ENCODE data around the gene SCD5.

SCD5 gene

DNA sequence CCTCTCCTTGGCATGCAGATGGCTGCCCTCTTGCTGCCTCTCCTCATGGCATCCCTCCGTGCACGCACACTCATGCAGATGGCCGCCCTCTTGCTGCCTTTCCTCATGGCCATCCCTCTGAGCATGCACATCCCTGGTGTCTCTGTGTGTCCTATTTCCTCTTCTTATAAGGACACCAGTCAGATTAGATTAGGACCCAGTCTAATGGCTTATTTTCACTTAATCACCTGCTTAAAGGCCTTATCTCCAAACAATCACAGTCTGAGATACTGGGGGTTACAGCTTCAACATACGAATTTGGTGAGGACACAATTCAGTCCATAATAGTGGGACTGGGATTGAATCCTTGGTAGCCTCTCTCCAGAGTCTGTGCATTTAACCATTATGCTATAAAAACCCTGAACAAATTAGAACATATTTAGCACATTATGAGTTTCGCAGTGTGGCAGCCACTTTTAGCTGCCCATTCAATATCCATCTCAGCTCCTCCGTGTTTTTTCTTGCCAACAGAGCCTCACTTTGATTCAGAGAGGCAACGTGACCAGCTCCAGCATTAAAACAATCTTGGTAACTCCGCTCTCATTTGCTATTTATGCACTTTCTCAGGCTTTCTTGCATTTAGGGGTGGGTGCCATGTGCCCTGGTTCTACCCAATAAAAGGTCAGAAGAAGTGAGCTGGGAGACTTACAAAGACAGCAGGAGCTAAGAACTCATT is 210.6 kb downstream of the SCD5 start:
- in situ Hi-C loops (cut with HindIII; ENCODE audit: low pct_unique_long_range_greater_than_20kb, low sequenced_read_pairs) = no loop called here
- DNase-seq (ENCODE audit: low read depth in 1 of 2, low spot score in 1 of 2) = no peak
- no peak for TF ChIP-seq JUND (IDR thresholded peaks at IDR 0.05; ENCODE audit: low read depth)

DNA sequence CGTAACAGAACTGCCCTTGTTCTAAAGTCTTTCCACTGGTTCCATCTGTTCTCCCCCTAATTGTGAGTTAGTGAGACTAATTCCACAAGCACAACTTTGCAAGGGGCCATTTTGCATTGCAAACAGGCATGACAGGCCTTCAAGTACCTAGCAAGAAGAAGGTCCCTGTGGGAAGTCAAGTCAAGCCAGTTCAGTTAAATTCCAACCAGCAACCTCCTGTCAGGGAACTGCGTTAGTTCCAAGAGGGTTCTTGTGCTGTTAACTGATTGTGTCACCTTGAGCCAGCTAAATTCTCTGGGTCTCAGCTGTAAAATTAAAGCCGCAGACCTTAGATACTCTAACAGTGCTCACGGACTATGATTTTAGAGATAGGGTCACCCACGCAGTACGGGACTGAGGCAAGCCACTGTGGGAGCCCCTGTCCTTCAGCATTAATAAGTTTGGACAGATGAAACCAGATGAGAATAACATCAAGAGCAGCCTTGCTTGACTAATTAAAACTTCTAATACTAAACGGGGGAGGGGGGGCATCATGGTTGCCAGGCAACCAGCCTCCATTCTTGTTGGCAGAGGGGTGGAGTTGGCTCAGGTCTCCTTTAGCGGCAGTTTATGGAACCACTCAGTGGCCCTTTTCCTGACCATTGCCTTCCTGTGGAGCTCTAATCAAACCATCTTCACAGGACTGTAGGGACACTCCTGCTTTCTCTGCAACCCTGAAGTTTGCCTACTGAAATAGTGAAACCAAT is 212.7 kb downstream of the SCD5 start:
- DNase-seq (ENCODE audit: low read depth in 1 of 2, low spot score in 1 of 2) = no peak
- in situ Hi-C loops (cut with HindIII; ENCODE audit: low pct_unique_long_range_greater_than_20kb, low sequenced_read_pairs) = no loop called here
- no peak for TF ChIP-seq JUND (IDR thresholded peaks at IDR 0.05; ENCODE audit: low read depth)

DNA sequence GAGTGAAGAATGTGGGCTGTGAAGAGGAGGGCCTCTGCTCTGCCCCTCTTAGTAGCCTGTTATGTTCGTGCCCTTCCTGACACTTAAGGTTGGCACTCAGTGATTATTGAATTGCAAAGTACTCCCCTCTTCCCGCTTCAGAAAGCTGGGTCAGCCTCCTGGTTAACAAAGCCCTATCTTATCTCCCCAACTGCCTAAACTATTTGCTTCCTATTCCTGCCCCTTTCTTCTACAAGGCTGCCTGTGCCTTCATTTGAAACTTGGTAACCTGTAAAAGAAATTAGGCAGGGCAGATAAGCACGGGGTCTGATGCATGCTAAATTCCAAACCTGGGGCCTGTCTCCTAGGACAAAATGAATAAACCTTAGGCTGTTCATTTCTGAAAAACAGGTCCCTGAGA is 213.7 kb downstream of the SCD5 start:
- no peak for TF ChIP-seq JUND (IDR thresholded peaks at IDR 0.05; ENCODE audit: low read depth)
- no peak for DNase-seq (ENCODE audit: low read depth in 1 of 2, low spot score in 1 of 2)
- in situ Hi-C loops (cut with HindIII; ENCODE audit: low pct_unique_long_range_greater_than_20kb, low sequenced_read_pairs) = no loop called here

DNA sequence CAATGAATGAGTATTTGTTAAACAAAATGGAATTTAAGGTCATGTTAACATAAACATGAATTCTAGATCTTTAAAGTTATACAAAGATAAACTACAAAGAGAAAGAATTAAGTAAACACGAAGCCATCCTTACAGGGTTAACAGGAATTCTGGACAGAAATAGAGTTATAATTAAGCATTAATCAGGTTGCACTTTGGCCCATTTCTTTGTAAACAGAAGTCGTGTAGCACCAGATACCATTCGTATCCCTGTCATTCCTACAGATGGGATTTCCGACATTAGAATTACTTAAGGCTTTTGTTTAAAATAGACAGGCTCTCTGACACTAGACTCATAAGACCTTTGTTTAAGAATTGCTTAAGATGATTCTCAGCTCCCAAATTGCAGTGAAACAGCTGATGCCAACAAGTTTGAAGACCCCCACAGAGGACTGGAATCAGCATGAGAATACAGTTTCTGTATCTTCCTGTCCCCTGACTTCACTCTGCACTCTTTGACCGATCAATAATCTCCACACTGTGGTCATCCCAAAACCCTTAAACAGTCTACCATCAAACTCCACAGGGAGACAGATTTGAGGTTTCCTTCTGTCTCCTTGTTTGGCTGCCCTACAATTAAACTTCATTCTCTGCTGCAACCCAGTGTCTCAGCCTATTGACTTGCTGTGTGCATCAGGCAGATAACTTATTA is 214.6 kb downstream of the SCD5 start:
- in situ Hi-C loops (cut with HindIII; ENCODE audit: low pct_unique_long_range_greater_than_20kb, low sequenced_read_pairs) = no loop called here
- DNase-seq (ENCODE audit: low read depth in 1 of 2, low spot score in 1 of 2) = no peak
- TF ChIP-seq JUND (IDR thresholded peaks at IDR 0.05; ENCODE audit: low read depth) = no peak

DNA sequence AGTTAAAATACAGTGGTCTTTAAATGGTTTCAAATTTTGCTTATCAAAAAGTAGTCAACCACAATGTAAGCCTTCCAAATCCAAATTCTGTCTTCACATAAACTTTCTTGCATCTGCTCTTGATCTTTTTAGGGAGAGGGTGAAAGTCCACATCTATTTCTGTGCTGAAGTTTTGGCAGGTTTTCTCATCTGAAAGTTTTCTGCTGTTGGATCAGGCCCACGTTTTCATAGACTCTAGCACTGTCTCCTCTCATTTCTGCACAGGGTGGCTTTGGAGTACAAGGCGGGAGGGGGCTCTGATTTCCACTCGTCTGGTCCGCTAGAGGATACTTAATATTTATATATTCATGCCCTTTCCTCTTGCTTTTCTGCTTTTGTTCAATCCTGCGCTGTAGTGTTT is 218.7 kb downstream of the SCD5 start:
- in situ Hi-C loops (cut with HindIII; ENCODE audit: low pct_unique_long_range_greater_than_20kb, low sequenced_read_pairs) = no loop called here
- no peak for TF ChIP-seq JUND (IDR thresholded peaks at IDR 0.05; ENCODE audit: low read depth)

More for the DNA sequence above, 218.7 kb downstream of the SCD5 start:
- DNase-seq (ENCODE audit: low read depth in 1 of 2, low spot score in 1 of 2) = no peak

Data from T47D (cell line).